SK-MEL-5 (cell line): Measurements from ENCODE around the gene TRIM8. TPM values are rescaled to one million over a fixed set of nuclear protein-coding genes. Genes with fewer than 3 reads are reported as not detected.

Source experiments
- DNase-seq: peaks from one replicate; pipeline ENCODE4 v3.0.0-alpha.2; 2016; ENCODE audit warnings: low read depth, low spot score
- in situ Hi-C: cut with HindIII; loops from 2 replicates; pipeline ENCODE4 v1.10.0; 2016; ENCODE audit warnings: low sequenced_read_pairs, high pct_unique_total_duplicates, low pct_unique_long_range_greater_than_20kb
- total RNA-seq: library from RNA; depleted of rRNA; stranded (reverse); fragments of >200 nt; shearing (Covaris generic); gene quantifications from 2 replicates; pipeline ENCODE4 v1.2.3, GENCODE V29; 2014

The TRIM8 gene
- total RNA-seq, 1 experiment from 2014 or later, result 21.6 TPM

DNA sequence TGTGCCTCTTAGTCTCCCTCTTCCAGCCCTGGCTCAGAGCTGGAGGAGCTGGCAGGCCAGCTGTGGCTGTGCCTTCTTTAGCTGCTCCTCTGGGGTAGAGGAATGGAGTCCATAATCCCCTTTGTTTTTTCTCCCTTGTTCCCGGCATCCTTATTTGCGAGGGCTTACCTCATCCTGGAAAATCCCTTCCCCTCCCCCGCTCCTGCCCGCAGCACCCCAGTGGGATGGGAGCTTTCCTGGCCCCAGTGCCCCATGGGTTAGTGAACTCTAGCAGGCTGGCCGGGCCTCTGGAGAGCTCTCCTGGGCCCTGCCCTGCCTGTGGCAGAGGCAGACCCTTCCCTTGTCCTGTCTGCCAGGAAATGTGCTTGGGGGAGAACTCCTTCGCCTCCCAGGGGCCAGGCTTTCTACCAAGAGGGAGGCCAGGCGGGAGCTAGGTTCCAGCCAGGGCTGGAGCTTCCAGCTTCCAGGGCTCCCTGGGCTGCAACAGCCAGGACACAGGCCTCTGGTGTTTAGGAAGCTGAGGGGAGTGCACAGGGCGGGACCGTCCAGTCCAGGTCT is 16.5 kb upstream of the TRIM8 start:
- in situ Hi-C loops, result no loop called here
- DNase-seq, result no peak

- DNase-seq, result no peak
- in situ Hi-C loops, result no loop called here
Observed at GRCh38 chr10:102628451-102628911, 15.8 kb upstream of the TRIM8 start.

GRCh38 chr10:102629661-102630614 is 14.3 kb upstream of the TRIM8 start:
- in situ Hi-C loops, result no loop called here
- peak; percentile 17 for DNase-seq

DNA sequence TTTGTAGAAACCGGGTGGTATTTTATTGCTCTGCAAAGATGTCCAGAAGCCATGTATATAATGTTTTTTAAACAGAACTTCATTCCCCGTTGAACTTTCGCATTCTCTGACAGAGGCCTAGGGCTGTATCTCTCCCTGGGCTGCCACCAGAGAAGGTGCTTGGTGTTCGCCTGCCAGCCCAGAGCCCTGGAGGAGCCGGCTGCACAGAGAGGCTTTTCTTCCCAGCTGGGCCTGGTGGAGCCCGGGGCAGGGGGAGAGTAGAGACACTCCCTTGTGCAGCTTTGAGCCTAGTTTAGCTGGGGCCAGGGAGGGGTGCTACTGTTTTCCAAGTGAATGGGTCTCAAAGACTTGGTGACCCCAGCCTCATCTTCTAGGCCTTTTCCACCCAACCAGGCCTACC is 13.6 kb upstream of the TRIM8 start:
- no peak for DNase-seq
- in situ Hi-C loops, result no loop called here

- in situ Hi-C loops, result no loop called here
- DNase-seq, result no peak
Observed at GRCh38 chr10:102631525-102632393, 12.5 kb upstream of the TRIM8 start.

GRCh38 chr10:102632394-102633111 is 11.7 kb upstream of the TRIM8 start:
- DNase-seq, result no peak

DNA sequence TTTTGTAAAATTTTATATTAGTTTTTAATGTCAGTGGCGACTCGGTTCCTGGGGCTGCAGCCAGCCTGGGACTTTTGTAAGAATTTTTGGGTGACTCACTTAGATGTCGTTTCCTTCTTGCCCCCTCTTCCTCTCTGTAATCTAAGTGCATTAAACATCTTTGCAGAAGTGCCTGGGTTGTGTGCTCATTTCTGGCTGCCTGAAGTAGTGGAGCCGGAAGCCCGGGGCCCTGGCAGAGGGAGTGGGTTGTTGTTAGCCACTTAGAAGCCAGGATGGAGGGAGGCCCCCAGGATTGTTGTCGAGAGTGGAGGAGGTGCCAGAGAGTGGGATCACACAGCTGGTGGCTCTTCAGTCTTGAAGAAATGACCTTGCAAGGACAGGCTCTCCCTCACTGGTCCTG is 11.0 kb upstream of the TRIM8 start:
- DNase-seq, result no peak
- in situ Hi-C loops, result no loop called here

More at GRCh38 chr10:102632394-102633111, 11.7 kb upstream of the TRIM8 start:
- in situ Hi-C loops, result no loop called here

- in situ Hi-C loops, result no loop called here
- DNase-seq, result no peak
Observed at GRCh38 chr10:102633848-102634247, 10.4 kb upstream of the TRIM8 start.

GRCh38 chr10:102634686-102635085 is 9.6 kb upstream of the TRIM8 start:
- DNase-seq, result no peak
- in situ Hi-C loops, result no loop called here

DNA sequence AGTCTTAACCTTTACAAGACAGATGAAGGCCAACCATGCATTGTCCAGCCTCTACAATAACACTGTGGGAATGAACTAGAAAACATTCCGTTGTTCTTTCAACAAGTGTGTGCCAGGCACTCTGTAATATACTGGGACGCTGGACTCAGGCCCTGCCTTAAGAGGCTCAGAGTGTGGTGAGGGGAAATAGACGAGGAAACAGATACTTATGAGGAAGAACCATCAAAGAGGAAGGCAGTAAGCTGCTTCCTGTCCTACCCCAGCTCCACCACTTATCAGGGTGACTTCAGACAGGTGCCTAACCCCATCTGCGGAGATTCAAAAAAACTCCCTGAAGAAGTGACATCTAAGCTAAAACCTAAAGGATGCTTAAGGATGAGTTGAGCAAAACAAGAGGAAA is 8.9 kb upstream of the TRIM8 start:
- in situ Hi-C loops, result no loop called here
- no peak for DNase-seq

- in situ Hi-C loops, result no loop called here
- no peak for DNase-seq
Observed at GRCh38 chr10:102639537-102639936, 4.7 kb upstream of the TRIM8 start.

- in situ Hi-C loops, result no loop called here
- DNase-seq, result no peak
Observed at GRCh38 chr10:102641402-102641801, 2.9 kb upstream of the TRIM8 start.

DNA sequence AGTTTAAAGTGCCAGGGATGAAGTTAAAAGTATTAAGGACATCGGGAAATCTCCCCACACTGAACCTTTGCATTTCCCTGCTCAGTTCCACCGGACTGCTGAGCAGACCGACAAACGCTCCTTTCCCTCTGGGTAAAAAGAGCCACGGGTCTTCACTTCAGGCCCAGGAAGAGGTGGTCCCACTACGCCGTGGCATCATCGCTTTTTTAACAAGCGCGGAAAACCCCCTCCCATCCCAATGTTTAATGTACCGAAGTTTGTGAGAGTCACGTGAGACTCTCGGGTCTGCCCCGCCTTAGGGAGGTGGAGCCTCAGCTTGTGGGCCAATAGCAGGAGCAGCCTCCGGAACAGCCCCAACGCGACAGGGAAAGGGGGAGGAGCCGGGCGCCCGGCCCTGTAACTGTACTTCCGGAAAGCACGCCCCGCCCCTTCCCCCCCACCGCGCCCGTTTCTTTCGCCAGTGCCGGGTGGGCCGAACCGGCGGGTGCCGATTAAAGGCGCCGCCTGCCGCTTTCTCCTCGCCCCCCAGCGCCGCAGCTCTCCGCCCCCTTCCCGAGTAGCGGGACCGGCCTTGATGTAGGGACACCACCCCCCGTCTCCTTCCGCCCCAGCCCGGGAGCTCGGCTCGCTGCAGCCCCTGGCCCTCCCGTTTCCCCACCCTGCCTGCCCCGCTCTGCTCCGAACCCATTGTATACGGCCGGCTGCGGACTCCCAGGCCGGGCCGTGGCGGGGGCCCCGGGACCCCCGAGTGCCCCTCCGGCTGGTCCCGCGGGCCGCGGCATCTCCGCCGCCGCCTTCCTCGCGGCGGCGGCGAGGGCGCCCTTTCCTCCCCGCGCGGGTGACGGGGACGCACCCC is 2.2 kb upstream of the TRIM8 start:
- in situ Hi-C loops, result no loop called here
- DNase-seq, result peak; percentile 94

GRCh38 chr10:102642736-102643335 is 1.4 kb upstream of the TRIM8 start:
- DNase-seq, result peak; percentile 16
- in situ Hi-C loops, result no loop called here

DNA sequence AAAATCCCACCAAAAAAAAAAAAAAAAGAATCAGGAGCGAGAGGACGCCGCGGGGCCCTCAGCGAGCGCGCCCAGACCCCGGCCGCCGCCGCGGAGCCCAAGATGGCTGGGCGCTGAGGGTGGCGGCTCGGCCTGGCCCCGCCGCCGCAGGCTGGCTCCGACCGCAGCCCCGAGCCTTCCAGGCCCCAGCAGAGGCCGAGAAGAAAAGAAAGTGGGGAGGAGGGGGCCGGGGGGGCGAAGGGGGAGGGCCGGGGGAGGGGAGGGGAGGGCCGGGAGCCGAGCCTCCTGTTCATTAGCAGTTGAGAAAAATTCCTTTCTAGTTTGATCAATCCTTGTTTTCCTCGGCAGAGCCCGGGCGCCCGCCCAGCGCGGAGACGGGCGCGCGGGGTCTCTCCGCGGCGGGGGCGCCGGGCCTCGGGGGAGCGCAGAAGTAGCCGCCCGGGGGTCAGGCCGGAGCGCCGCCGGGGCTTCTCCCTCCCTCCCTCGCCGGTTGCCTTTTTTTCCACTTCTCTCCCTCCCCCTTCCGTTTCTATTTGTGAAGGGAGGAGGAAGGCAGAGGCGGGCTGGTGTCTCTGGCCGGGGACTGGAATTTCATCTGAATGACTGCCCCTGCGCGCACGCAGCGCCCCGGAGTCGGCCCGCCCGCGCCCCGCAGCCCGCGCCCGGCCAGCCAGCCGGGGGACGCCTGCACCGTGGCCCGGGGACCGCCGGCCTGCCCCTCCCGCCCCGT is 778 bp upstream of the TRIM8 start:
- in situ Hi-C loops, result no loop called here
- peak; percentile 58 for DNase-seq
